Esophagus muscularis mucosa (tissue), 3 donors: ENCODE results near the gene QTRT2.

Experiments
- POLR2A ChIP-seq: fragments of 450-650 bp; IDR thresholded peaks from one replicate; pipeline ENCODE4 v1.6.1; 2017; ENCODE audit warnings: antibody characterized with exemption, moderate library complexity, mild to moderate bottlenecking, low read depth
- POLR2AphosphoS5 ChIP-seq, 2 donors: sonication (generic); formaldehyde crosslinking; IDR thresholded peaks; one replicate each; pipeline ENCODE4 v1.6.1; 2017; ENCODE audit warnings: antibody characterized with exemption in 2 of 2
- TF ChIP-seq, protein P1 (sequence below), 3 experiments: fragments of 200-600 bp in 2 of 3; fragments of 450-650 bp in 1 of 3; sonication (generic) in 2 of 3; IDR thresholded peaks; one replicate each; pipeline ENCODE4 v1.5.1; 2017 to 2019; ENCODE audit warnings: antibody characterized with exemption in 3 of 3, mild to moderate bottlenecking in 2 of 3, moderate library complexity in 1 of 3

DNA sequence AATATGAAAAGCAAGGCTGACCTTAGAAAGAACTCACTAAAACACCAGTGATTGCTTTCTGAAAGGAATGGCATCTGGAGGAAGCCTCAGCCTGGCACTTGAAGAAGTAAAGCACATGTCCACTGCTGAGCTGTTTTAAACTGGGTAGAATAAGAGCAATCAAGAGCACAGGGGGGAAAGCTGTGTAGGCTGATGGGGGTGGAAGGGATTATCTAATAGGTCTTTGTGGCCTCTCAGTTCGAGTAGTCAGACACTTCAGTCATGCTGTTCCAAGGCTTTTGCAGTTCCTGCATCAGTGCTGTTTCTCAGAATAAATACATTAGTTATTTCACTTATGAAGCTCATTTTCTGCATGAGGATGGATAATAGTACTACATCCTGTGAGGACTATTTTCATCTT lies 22.8 kb upstream of the QTRT2 start:
- TF ChIP-seq, protein P1, sequence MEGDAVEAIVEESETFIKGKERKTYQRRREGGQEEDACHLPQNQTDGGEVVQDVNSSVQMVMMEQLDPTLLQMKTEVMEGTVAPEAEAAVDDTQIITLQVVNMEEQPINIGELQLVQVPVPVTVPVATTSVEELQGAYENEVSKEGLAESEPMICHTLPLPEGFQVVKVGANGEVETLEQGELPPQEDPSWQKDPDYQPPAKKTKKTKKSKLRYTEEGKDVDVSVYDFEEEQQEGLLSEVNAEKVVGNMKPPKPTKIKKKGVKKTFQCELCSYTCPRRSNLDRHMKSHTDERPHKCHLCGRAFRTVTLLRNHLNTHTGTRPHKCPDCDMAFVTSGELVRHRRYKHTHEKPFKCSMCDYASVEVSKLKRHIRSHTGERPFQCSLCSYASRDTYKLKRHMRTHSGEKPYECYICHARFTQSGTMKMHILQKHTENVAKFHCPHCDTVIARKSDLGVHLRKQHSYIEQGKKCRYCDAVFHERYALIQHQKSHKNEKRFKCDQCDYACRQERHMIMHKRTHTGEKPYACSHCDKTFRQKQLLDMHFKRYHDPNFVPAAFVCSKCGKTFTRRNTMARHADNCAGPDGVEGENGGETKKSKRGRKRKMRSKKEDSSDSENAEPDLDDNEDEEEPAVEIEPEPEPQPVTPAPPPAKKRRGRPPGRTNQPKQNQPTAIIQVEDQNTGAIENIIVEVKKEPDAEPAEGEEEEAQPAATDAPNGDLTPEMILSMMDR (IDR thresholded peaks at IDR 0.05): no peak
- TF ChIP-seq POLR2AphosphoS5 (IDR thresholded peaks at IDR 0.05) (no peak), POLR2A (no peak)
